Measurements from ENCODE around the gene MMP26. TPM values are rescaled to one million over a fixed set of nuclear protein-coding genes. Genes with fewer than 3 reads are reported as not detected.

MMP26 gene
- total RNA-seq, 1 experiment from 2014 or later, result not detected

- Histone ChIP-seq H3K36me3 (ENCODE audit: low read depth) (no peaks in the 10 kb centered on the region), H3K79me2 (ENCODE audit: low read depth) (no peaks in the 10 kb centered on the region), H3K4me1 (replicated peaks; ENCODE audit: insufficient read depth) (no peaks in the 10 kb centered on the region), H3K27ac (no peak overlapping the region), H3K9me3 (ENCODE audit: insufficient read depth, low read depth) (no peaks in the 10 kb centered on the region), H3K4me2 (no peak overlapping the region), H3F3A (ENCODE audit: insufficient read depth, low read depth) (no peaks in the 10 kb centered on the region), H3K27me3 (ENCODE audit: insufficient read depth, low read depth) (no peaks in the 10 kb centered on the region), H3K9me2 (ENCODE audit: insufficient read depth) (no peaks in the 10 kb centered on the region), H3K4me3 (no peak overlapping the region), H4K20me1 (ENCODE audit: insufficient read depth) (no peaks in the 10 kb centered on the region), H2AFZ (no peak overlapping the region)
- TF ChIP-seq EZH2 (IDR thresholded peaks at IDR 0.05; ENCODE audit: low read depth) (no peak), CTCF (conservative IDR thresholded peaks at IDR 0.05) (no peak)
- no TSS peak for BruUV-seq (replicated peaks)
- no peak for DNase-seq
- ChIA-PET CTCF (no interaction called here), POLR2A (ENCODE audit: unreplicated experiment) (no interaction called here)
- intact Hi-C loops (cut with micrococcal nuclease; ENCODE audit: unreplicated experiment), result no loop called here
Measured at GRCh38 chr11:4699697-4700435, 4.7 kb upstream of the MMP26 start.

- Histone ChIP-seq H3K9me3 (ENCODE audit: insufficient read depth, low read depth) (no peaks in the 10 kb centered on the region), H3K9me2 (ENCODE audit: insufficient read depth) (no peaks in the 10 kb centered on the region), H3K4me2 (no peak overlapping the region), H3K4me1 (replicated peaks; ENCODE audit: insufficient read depth) (no peaks in the 10 kb centered on the region), H3K79me2 (ENCODE audit: low read depth) (no peaks in the 10 kb centered on the region), H3F3A (ENCODE audit: insufficient read depth, low read depth) (no peaks in the 10 kb centered on the region), H2AFZ (no peak overlapping the region), H3K4me3 (no peak overlapping the region), H3K27me3 (ENCODE audit: insufficient read depth, low read depth) (no peaks in the 10 kb centered on the region), H3K27ac (no peak overlapping the region), H4K20me1 (ENCODE audit: insufficient read depth) (no peaks in the 10 kb centered on the region), H3K36me3 (ENCODE audit: low read depth) (no peaks in the 10 kb centered on the region)
- ChIA-PET POLR2A (ENCODE audit: unreplicated experiment) (no interaction called here), CTCF (no interaction called here)
- TF ChIP-seq CTCF (conservative IDR thresholded peaks at IDR 0.05) (no peak), EZH2 (IDR thresholded peaks at IDR 0.05; ENCODE audit: low read depth) (no peak)
- BruUV-seq (replicated peaks), result no TSS peak
- intact Hi-C loops (cut with micrococcal nuclease; ENCODE audit: unreplicated experiment), result no loop called here
- no peak for DNase-seq
Measured at GRCh38 chr11:4700436-4700820, 4.2 kb upstream of the MMP26 start.

GRCh38 chr11:4704790-4705334 lies 278 bp downstream of the MMP26 start:
- Histone ChIP-seq H3K79me2 (ENCODE audit: low read depth) (no peaks in the 10 kb centered on the region), H3K36me3 (ENCODE audit: low read depth) (no peaks in the 10 kb centered on the region), H2AFZ (no peak overlapping the region), H3K4me1 (replicated peaks; ENCODE audit: insufficient read depth) (no peaks in the 10 kb centered on the region), H3K27ac (no peak overlapping the region), H4K20me1 (ENCODE audit: insufficient read depth) (no peaks in the 10 kb centered on the region), H3K4me2 (no peak overlapping the region), H3K4me3 (no peak overlapping the region), H3F3A (ENCODE audit: insufficient read depth, low read depth) (no peaks in the 10 kb centered on the region), H3K9me2 (ENCODE audit: insufficient read depth) (no peaks in the 10 kb centered on the region), H3K9me3 (ENCODE audit: insufficient read depth, low read depth) (no peaks in the 10 kb centered on the region), H3K27me3 (ENCODE audit: insufficient read depth, low read depth) (no peaks in the 10 kb centered on the region)
- no peak for TF ChIP-seq EZH2 (IDR thresholded peaks at IDR 0.05; ENCODE audit: low read depth)
- no peak for TF ChIP-seq CTCF (conservative IDR thresholded peaks at IDR 0.05)
- POLR2A ChIA-PET (ENCODE audit: unreplicated experiment), result no interaction called here
- no peak for DNase-seq
- intact Hi-C loops (cut with micrococcal nuclease; ENCODE audit: unreplicated experiment), result no loop called here
- CTCF ChIA-PET, result no interaction called here
- BruUV-seq (replicated peaks), result no TSS peak

Measured in PC-9 (cell line).